Ramos (cell line): ENCODE data around the gene ALKBH3.

ENCODE experiments used
- in situ Hi-C: fragments of 300-500 bp; cut with MboI; formaldehyde crosslinking; loops from one replicate; pipeline ENCODE4 v1.14.3; 2022; ENCODE audit warnings: low sequenced_read_pairs; ENCODE audit not compliant: unreplicated experiment

The ALKBH3 gene

GRCh38 chr11:43953521-43953920 is 72.9 kb downstream of the ALKBH3 start:
- in situ Hi-C loops: no loop called here

- in situ Hi-C loops: no loop called here
Observed at GRCh38 chr11:43954241-43954640, 73.6 kb downstream of the ALKBH3 start.

- in situ Hi-C loops: no loop called here
Observed at GRCh38 chr11:43955381-43956118, 74.9 kb downstream of the ALKBH3 start.

- in situ Hi-C loops: no loop called here
Observed at GRCh38 chr11:43957571-43957970, 76.9 kb downstream of the ALKBH3 start.

GRCh38 chr11:43959321-43959995 is 78.8 kb downstream of the ALKBH3 start:
- in situ Hi-C loops: no loop called here

GRCh38 chr11:43962383-43963278 is 82.0 kb downstream of the ALKBH3 start:
- in situ Hi-C loops: no loop called here

GRCh38 chr11:43963279-43963620 is 82.6 kb downstream of the ALKBH3 start:
- in situ Hi-C loops: no loop called here

- in situ Hi-C loops: no loop called here
Observed at GRCh38 chr11:43967661-43968060, 87.0 kb downstream of the ALKBH3 start.

- in situ Hi-C loops: no loop called here
Observed at GRCh38 chr11:43968719-43969118, 88.1 kb downstream of the ALKBH3 start.

GRCh38 chr11:43969543-43969942 is 88.9 kb downstream of the ALKBH3 start:
- in situ Hi-C loops: no loop called here
